ENCODE measurements around the gene IRAK3.

The IRAK3 gene

DNA sequence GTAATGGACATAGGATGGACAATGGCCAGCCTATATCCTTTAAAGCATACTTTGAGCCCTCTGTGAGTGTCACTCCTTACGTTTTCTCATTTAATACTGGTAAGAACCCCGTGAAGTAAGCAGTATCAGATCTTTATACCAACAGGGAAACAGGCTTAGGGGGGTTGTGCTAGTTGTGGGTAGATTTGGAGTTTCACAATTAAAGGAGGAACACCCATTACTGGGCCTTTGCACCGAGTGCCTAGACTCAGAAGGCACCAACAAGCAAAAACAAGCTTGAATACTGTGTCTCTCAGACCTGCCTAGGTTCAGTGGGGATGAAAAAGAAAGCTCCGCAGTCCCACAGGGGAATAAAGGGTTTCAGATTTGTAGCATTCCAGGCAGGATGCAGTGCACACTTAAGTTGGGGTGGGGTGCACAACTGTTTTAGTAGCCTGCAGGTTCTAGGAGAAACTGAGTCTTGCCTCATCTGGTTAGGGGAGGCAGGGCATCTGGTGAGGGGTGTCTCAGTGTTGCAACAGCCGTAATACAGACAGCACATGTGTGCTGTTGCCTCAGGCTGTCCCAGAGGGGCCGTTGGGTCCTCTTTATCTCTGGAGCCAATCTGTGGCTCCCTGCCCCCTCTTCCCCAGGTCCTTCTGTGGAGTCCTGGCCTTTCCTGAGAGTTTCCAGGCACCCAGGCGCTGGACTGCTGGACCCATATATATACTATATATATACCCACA, 51.2 kb downstream of the IRAK3 start:
- in situ Hi-C loops (cut with HindIII; ENCODE audit: low pct_ligation_motif_present, low pct_unique_long_range_greater_than_20kb, low sequenced_read_pairs): no loop called here
- no peak for DNase-seq

DNA sequence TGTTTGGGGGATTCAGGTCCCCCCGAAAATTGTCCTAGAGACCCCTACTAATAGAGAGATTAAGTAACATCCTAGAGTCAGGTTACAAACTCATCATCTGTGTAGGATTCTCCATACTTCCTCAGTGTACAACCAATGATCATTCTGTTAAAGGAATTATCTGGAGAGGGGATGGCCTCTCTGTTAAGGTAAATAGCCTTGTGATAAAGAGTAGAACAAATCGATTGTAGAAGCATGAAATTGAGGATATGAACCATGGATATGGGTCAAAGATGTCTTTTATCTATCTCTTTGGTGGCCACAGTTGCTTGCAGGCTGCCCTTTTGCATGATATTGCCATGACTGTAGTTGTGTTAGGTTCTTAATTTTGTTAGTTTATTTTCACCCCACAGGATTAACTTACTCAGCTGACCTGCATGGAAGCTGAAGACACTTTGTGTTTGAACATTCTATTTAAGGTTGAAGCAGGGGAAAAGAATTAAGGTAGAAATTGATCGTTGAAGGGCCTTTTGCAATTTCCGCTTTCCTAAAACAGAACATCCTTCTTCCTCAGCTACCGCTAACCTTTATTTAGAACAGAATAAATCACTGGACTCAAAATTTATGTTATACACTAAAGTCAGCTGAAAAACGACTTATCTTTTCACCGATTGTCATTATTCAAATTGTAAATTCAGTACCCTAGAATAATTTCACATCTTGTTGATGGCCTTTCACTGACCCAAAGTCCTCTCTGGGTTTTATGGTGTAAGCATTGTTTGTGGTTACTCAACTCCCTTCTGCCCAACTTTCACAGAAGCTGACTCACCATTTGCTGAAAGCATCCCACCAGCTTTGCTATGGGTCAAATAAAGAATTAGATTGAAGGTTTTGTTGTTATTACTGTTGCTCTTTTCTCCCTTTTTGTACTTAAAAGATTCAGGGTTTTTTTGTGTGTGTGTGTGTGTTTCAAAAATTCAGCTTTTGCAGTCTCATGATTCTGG, 52.3 kb downstream of the IRAK3 start:
- no peak for DNase-seq
- in situ Hi-C loops (cut with HindIII; ENCODE audit: low pct_ligation_motif_present, low pct_unique_long_range_greater_than_20kb, low sequenced_read_pairs): no loop called here

GRCh38 chr12:66242311-66242710, 53.3 kb downstream of the IRAK3 start:
- in situ Hi-C loops (cut with HindIII; ENCODE audit: low pct_ligation_motif_present, low pct_unique_long_range_greater_than_20kb, low sequenced_read_pairs): no loop called here
- DNase-seq: no peak

- in situ Hi-C loops (cut with HindIII; ENCODE audit: low pct_ligation_motif_present, low pct_unique_long_range_greater_than_20kb, low sequenced_read_pairs): no loop called here
- no peak for DNase-seq
Measured at GRCh38 chr12:66243911-66244310, 54.9 kb downstream of the IRAK3 start.

DNA sequence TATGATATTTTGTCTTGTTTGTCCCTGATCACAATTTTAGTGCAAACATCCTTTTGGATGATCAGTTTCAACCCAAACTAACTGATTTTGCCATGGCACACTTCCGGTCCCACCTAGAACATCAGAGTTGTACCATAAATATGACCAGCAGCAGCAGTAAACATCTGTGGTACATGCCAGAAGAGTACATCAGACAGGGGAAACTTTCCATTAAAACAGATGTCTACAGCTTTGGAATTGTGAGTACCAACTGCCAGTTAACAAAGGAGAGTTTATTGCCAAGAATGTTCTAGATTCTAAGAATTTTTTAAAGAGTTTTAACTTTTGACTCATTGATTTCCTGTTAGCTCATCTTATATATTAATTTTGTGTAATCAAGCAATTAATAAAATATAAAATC, 55.4 kb downstream of the IRAK3 start:
- no peak for DNase-seq
- in situ Hi-C loops (cut with HindIII; ENCODE audit: low pct_ligation_motif_present, low pct_unique_long_range_greater_than_20kb, low sequenced_read_pairs): no loop called here

DNA sequence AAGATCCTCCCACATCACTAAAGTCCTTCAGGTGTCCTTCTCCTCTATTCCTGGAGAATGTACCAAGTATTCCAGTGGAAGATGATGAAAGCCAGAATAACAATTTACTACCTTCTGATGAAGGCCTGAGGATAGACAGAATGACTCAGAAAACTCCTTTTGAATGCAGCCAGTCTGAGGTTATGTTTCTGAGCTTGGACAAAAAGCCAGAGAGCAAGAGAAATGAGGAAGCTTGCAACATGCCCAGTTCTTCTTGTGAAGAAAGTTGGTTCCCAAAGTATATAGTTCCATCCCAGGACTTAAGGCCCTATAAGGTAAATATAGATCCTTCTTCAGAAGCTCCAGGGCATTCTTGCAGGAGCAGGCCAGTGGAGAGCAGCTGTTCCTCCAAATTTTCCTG, 58.7 kb downstream of the IRAK3 start:
- no peak for DNase-seq
- in situ Hi-C loops (cut with HindIII; ENCODE audit: low pct_ligation_motif_present, low pct_unique_long_range_greater_than_20kb, low sequenced_read_pairs): no loop called here

- in situ Hi-C loops (cut with HindIII; ENCODE audit: low pct_ligation_motif_present, low pct_unique_long_range_greater_than_20kb, low sequenced_read_pairs): no loop called here
- DNase-seq: no peak
Measured at GRCh38 chr12:66251049-66251448, 62.0 kb downstream of the IRAK3 start.

DNA sequence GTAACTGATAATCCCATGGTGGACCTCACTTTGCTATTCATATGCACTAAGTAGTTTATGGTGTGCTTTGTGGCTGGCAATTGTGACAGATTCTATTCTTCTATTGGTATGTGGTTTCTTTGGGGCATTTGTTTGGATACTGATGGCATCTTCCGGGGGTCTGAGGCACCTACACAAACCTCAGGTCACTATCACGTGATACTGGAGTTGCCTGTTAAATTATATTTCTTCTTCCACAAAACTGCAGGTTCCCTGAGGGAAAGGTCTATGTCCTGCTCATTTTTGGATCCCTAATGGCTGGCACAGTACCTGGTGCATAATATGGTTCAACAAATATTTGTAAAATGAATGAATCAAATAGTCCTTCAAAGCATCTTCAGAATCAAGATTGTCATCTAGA, 63.8 kb downstream of the IRAK3 start:
- in situ Hi-C loops (cut with HindIII; ENCODE audit: low pct_ligation_motif_present, low pct_unique_long_range_greater_than_20kb, low sequenced_read_pairs): no loop called here

DNA sequence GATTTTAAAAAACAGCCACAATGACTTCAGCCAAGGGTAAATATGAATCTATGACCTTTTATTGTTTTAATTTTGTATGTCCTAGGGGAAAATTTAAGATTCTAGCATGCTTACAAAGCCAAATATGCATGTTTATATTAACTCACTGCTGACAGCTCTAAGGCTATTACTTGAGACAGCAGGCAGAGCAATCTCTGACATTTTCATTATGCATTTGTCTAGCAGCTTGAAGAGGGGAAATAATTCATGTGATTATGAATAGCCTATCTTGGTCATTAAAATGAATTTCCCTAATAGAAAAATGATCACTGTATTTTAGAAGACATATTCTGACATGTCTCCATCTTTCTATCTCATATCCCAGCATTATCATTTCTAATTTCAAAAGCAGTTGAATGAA, 66.7 kb downstream of the IRAK3 start:
- in situ Hi-C loops (cut with HindIII; ENCODE audit: low pct_ligation_motif_present, low pct_unique_long_range_greater_than_20kb, low sequenced_read_pairs): no loop called here
- no peak for DNase-seq

More for the DNA sequence above, 63.8 kb downstream of the IRAK3 start:
- no peak for DNase-seq

GRCh38 chr12:66258011-66258410, 69.0 kb downstream of the IRAK3 start:
- in situ Hi-C loops (cut with HindIII; ENCODE audit: low pct_ligation_motif_present, low pct_unique_long_range_greater_than_20kb, low sequenced_read_pairs): no loop called here
- no peak for DNase-seq

DNA sequence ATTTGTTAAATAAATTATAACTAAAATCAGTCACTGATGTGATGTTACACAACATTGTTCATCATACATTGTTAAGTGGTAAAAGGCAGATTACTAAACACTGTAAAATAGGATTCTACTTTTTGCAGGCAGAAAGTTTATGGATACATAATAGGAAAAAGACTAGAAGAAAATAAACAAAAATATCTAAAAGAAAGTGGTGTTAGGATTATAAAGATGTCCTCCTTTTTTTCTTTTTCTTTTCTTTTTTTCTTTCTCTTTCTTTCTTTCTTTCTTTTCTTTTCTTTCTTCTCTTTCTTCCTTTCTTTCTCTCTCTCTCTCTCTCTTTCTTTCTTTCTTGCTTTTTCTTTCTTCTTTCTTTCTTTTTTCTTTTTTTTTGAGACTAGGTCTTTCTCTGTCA, 73.7 kb downstream of the IRAK3 start:
- DNase-seq: no peak
- in situ Hi-C loops (cut with HindIII; ENCODE audit: low pct_ligation_motif_present, low pct_unique_long_range_greater_than_20kb, low sequenced_read_pairs): no loop called here

DNA sequence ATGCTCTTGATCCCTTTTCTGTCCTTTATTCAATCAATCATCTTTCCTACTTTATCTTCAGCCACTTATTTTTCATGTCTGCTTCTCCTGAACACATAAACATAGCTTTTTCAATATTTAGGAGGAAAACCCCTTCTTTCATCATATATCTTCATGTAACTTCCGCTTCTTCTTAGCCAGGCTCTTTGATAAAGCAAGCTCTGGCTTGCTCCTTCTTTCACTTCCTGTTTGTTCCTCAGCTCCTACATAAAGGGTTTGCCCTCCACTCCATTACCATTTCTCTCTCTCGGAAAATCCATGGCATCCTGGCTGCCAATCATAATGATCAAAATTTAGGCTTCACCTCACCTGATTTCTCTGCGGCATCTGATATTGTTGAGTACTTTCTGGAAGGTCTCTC, 79.5 kb downstream of the IRAK3 start:
- in situ Hi-C loops (cut with HindIII; ENCODE audit: low pct_ligation_motif_present, low pct_unique_long_range_greater_than_20kb, low sequenced_read_pairs): no loop called here
- no peak for DNase-seq

- in situ Hi-C loops (cut with HindIII; ENCODE audit: low pct_ligation_motif_present, low pct_unique_long_range_greater_than_20kb, low sequenced_read_pairs): no loop called here
- no peak for DNase-seq
Measured at GRCh38 chr12:66269142-66269541, 80.1 kb downstream of the IRAK3 start.

GRCh38 chr12:66269757-66270383, 80.9 kb downstream of the IRAK3 start:
- peak; percentile 73 for DNase-seq
- in situ Hi-C loops (cut with HindIII; ENCODE audit: low pct_ligation_motif_present, low pct_unique_long_range_greater_than_20kb, low sequenced_read_pairs): no loop called here

DNA sequence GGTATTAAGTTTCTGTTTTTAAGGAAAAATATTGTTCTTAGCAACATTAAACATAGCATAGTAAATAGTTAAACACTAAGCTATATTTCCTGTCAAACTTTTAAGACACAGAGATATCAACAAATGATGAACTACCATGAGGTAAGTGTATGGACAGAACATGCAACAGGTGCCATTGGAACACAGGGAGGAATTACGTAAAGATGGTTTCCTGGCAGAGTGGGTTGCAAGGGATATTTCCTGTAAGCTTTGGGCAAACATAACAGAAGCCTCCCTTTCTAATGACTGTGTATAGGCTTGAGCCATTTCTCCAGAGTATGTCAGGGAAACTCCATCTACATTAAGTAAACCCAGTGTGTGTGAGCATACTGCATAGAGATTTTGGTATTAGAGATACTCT, 81.6 kb downstream of the IRAK3 start:
- in situ Hi-C loops (cut with HindIII; ENCODE audit: low pct_ligation_motif_present, low pct_unique_long_range_greater_than_20kb, low sequenced_read_pairs): no loop called here
- DNase-seq: no peak

- DNase-seq: no peak
- in situ Hi-C loops (cut with HindIII; ENCODE audit: low pct_ligation_motif_present, low pct_unique_long_range_greater_than_20kb, low sequenced_read_pairs): no loop called here
Measured at GRCh38 chr12:66272650-66273049, 83.6 kb downstream of the IRAK3 start.

DNA sequence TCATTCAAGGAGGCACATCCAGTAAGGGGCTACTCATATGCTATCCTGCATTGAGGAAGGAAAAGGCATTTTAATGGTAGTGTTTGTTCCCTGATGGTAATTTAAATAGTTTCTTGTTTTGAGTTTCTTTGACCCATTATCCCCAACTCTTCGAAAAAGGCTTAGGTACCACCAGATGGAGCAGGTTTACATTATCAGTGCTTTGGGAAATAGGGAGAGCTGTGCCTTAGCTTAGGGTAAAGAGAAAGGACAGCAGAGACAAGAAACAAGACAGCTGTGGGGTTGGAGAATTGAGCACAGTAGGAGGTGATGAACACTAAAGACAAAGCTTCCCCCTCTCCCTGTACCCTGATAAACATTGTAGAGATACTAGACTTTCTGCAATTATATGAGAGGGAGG, 84.1 kb downstream of the IRAK3 start:
- DNase-seq: no peak
- in situ Hi-C loops (cut with HindIII; ENCODE audit: low pct_ligation_motif_present, low pct_unique_long_range_greater_than_20kb, low sequenced_read_pairs): no loop called here

DNA sequence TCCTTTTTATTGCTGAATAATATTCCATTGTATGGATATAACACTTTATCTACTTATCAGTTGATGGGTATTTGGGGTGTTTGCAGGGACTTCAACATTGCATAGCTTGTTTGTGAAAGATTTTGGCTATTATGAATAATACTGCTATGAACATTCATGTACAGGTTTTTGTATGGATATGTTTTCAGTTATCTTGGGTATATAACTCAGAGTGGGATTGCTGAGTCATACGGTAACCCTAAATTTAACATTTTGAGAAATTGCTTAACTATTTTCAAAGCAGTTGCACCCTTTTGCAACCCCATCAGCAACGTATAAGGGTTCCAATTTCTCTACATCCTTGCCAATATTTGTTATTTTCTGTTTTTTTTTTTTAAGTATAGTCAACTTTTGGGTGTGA, 86.0 kb downstream of the IRAK3 start:
- no peak for DNase-seq
- in situ Hi-C loops (cut with HindIII; ENCODE audit: low pct_ligation_motif_present, low pct_unique_long_range_greater_than_20kb, low sequenced_read_pairs): no loop called here

- in situ Hi-C loops (cut with HindIII; ENCODE audit: low pct_ligation_motif_present, low pct_unique_long_range_greater_than_20kb, low sequenced_read_pairs): no loop called here
- peak; percentile 33 for DNase-seq
Measured at GRCh38 chr12:66279123-66279712, 90.2 kb downstream of the IRAK3 start.

Measured in ACHN (cell line).